IPS-15b (cell line): ENCODE results near the gene PTPRT.

Experiments used
- H3K27me3 ChIP-seq: one replicate; pipeline ENCODE4 v1.6.1; 2013; ENCODE audit warnings: low read length; ENCODE audit not compliant: control insufficient read depth, insufficient read depth
- H3K36me3 ChIP-seq: one replicate; pipeline ENCODE4 v1.6.1; 2013; ENCODE audit warnings: low read length; ENCODE audit not compliant: control insufficient read depth, insufficient read depth
- H3K4me1 ChIP-seq: one replicate; pipeline ENCODE4 v1.6.1; 2013; ENCODE audit warnings: mild to moderate bottlenecking, low read length; ENCODE audit not compliant: control insufficient read depth, insufficient read depth
- H3K4me3 ChIP-seq: one replicate; pipeline ENCODE4 v1.5.1; 2013; ENCODE audit warnings: low read depth, low read length
- H3K9ac ChIP-seq: one replicate; pipeline ENCODE4 v1.6.1; 2013; ENCODE audit warnings: low read depth, mild to moderate bottlenecking, low read length
- H3K9me3 ChIP-seq: one replicate; pipeline ENCODE4 v1.6.1; 2013; ENCODE audit warnings: mild to moderate bottlenecking, low read length; ENCODE audit not compliant: control insufficient read depth, insufficient read depth

PTPRT gene

DNA sequence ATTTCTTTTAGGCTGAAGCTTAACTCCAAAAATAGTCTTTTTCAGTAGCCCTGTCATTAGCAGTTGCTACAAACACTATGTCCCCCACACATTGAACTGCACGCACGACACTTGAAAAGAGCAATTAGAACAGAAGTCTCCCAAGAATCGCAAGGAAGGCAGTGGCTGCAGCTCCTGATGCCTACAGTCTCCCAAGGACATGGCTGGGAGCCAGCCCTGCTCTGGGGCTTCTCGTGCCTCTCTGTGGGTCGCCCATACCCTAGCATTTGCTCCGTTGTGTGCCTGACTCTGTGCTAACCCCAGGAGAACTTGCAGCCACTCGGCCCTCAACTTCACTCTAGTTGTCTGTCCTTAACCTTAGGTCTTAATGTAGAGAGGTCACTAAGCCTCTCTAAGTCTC is 454.2 kb downstream of the PTPRT start:
- no peak overlapping the region for H3K4me3 ChIP-seq
- no peak overlapping the region for H3K9ac ChIP-seq
- H3K27me3 ChIP-seq, result no peaks in the 10 kb centered on the region
- H3K36me3 ChIP-seq, result no peaks in the 10 kb centered on the region
- H3K4me1 ChIP-seq, result no peaks in the 10 kb centered on the region
- no peaks in the 10 kb centered on the region for H3K9me3 ChIP-seq

- Histone ChIP-seq H3K4me1 (no peaks in the 10 kb centered on the region), H3K27me3 (no peaks in the 10 kb centered on the region), H3K36me3 (no peaks in the 10 kb centered on the region), H3K9me3 (no peaks in the 10 kb centered on the region), H3K9ac (no peak overlapping the region), H3K4me3 (no peak overlapping the region)
These were observed 454.9 kb downstream of the PTPRT start for GRCh38 chr20:42734660-42735368.

- H3K36me3 ChIP-seq, result no peaks in the 10 kb centered on the region
- no peaks in the 10 kb centered on the region for H3K4me1 ChIP-seq
- no peak overlapping the region for H3K4me3 ChIP-seq
- H3K9me3 ChIP-seq, result no peaks in the 10 kb centered on the region
- H3K9ac ChIP-seq, result no peak overlapping the region
- no peaks in the 10 kb centered on the region for H3K27me3 ChIP-seq
These were observed 467.8 kb downstream of the PTPRT start for GRCh38 chr20:42721923-42722322.

- Histone ChIP-seq H3K9me3 (peaks cover 4% of the 10 kb centered on the region), H3K4me3 (no peak overlapping the region), H3K27me3 (no peaks in the 10 kb centered on the region), H3K36me3 (no peaks in the 10 kb centered on the region), H3K4me1 (no peaks in the 10 kb centered on the region), H3K9ac (no peak overlapping the region)
These were observed 475.2 kb downstream of the PTPRT start for GRCh38 chr20:42714298-42715141.

DNA sequence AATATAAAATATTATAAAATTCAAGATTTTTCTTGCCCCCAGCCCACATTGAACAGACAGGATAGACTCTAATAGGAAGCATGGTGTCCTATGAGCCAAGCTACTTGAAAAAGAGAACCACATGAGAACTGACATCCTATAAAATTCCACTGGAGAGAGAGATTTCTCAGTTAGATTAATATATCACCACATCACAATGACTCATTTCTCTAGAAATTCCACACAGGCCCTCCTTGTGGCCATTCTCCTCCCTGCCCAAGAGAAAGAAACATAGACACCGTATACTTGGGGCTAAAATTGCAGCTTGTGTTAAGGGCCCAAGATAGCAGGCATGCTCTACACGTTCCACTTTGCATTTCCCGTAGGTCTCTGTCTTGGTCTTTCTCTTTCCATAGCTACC is 481.4 kb downstream of the PTPRT start:
- Histone ChIP-seq H3K9me3 (peaks cover 4% of the 10 kb centered on the region), H3K4me1 (no peaks in the 10 kb centered on the region), H3K9ac (no peak overlapping the region), H3K36me3 (no peaks in the 10 kb centered on the region), H3K4me3 (no peak overlapping the region), H3K27me3 (no peaks in the 10 kb centered on the region)

- Histone ChIP-seq H3K9me3 (peaks cover 4% of the 10 kb centered on the region), H3K4me1 (no peaks in the 10 kb centered on the region), H3K9ac (no peak overlapping the region), H3K27me3 (no peaks in the 10 kb centered on the region), H3K36me3 (no peaks in the 10 kb centered on the region), H3K4me3 (no peak overlapping the region)
These were observed 482.9 kb downstream of the PTPRT start for GRCh38 chr20:42706759-42707158.

GRCh38 chr20:42705550-42705949 is 484.2 kb downstream of the PTPRT start:
- H3K4me1 ChIP-seq, result no peaks in the 10 kb centered on the region
- peaks cover 4% of the 10 kb centered on the region for H3K9me3 ChIP-seq
- H3K36me3 ChIP-seq, result no peaks in the 10 kb centered on the region
- no peaks in the 10 kb centered on the region for H3K27me3 ChIP-seq
- no peak overlapping the region for H3K9ac ChIP-seq
- no peak overlapping the region for H3K4me3 ChIP-seq

- Histone ChIP-seq H3K9me3 (no peaks in the 10 kb centered on the region), H3K4me3 (no peak overlapping the region), H3K9ac (no peak overlapping the region), H3K36me3 (no peaks in the 10 kb centered on the region), H3K4me1 (no peaks in the 10 kb centered on the region), H3K27me3 (no peaks in the 10 kb centered on the region)
These were observed 486.0 kb downstream of the PTPRT start for GRCh38 chr20:42703744-42704143.

DNA sequence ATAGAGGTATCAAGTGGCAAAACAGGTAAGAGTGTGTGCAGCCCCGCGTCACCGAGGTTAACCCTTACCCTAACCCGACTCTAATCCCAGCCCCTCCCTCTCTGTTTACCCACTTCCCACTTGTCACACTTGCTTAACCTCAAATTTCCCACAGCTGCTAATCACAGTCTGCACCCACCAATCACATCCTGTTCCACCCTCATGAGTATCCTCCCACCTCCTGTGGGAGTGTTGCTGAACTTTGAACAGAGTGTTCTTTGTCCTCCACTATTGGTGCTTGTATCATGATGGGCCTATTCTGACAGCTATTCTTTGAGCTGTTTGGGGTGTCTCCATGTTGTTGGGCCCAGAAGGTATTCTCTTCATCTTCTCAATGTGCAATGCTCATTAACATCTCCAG is 487.8 kb downstream of the PTPRT start:
- H3K4me3 ChIP-seq, result no peak overlapping the region
- H3K9me3 ChIP-seq, result no peaks in the 10 kb centered on the region
- no peak overlapping the region for H3K9ac ChIP-seq
- no peaks in the 10 kb centered on the region for H3K27me3 ChIP-seq
- H3K36me3 ChIP-seq, result no peaks in the 10 kb centered on the region
- H3K4me1 ChIP-seq, result no peaks in the 10 kb centered on the region

DNA sequence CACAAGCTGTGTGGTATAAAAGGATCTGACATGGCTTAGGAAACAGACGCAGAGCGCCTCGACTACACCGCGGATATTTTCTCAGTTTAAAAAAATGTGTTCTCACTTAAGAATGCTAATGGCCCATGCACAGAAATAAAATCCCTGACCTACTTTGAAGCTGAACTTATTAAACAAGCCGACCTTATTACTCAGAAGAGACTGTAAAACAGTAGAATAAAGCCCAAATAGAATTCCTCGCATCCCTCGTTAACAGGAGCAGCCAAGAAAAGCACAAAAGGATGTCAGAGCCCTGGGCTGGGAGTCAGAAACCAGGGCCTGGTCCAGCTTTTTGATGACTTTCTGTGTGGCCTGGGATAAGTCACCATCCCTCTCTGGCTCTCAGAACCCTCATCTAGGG is 489.3 kb downstream of the PTPRT start:
- H3K9me3 ChIP-seq, result no peaks in the 10 kb centered on the region
- no peak overlapping the region for H3K9ac ChIP-seq
- H3K4me3 ChIP-seq, result no peak overlapping the region
- H3K4me1 ChIP-seq, result no peaks in the 10 kb centered on the region
- H3K27me3 ChIP-seq, result no peaks in the 10 kb centered on the region
- H3K36me3 ChIP-seq, result no peaks in the 10 kb centered on the region

DNA sequence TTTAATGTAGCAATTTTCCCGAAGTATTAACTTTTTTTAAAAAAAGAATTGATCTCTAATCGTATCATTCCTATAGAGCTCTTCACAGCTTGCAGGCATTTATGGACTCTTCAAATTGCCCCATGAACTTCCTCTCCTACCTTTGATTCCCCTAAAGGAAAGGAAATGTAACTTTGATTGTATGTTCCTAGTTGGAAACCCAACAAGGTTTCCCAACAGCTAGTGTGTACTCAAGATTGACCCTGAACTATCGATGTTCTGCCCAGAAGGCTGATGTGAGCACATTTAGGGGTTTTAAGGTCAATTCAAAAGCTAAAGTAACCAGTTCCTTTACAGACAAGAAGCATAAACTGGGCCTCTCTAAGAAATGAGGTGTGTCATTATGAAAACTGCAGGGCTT is 491.7 kb downstream of the PTPRT start:
- Histone ChIP-seq H3K36me3 (no peaks in the 10 kb centered on the region), H3K27me3 (no peaks in the 10 kb centered on the region), H3K9ac (no peak overlapping the region), H3K9me3 (no peaks in the 10 kb centered on the region), H3K4me3 (no peak overlapping the region), H3K4me1 (no peaks in the 10 kb centered on the region)

DNA sequence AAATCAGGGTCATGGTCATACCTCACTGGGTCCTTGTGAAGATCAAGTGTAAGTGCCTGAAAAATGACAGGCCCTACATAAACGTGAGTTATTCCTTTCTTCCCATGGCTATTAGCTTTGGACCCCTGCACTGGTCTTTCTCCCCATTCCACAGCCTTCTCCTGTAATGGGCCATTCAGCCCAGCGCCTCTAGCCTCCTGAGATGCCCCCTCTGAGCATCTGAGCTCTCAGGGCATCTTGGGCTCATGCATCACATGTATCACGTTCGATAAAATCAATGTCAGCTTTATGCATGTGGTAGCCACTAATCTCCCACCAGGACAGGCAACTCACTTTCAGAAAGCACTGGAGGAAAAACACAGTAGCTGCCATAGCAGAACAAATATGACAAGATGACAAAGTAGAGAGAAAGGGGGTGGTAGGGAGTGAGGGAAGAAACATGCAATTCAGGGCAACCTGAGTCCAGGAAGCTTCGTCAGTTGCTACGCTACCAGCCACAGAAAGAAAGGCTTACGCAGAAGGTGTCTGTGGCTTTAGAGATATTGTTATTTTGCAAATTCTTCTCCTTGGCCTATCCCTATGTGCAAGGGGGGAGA is 498.8 kb downstream of the PTPRT start:
- Histone ChIP-seq H3K9ac (no peak overlapping the region), H3K4me3 (no peak overlapping the region), H3K36me3 (no peaks in the 10 kb centered on the region), H3K4me1 (no peaks in the 10 kb centered on the region), H3K27me3 (no peaks in the 10 kb centered on the region), H3K9me3 (no peaks in the 10 kb centered on the region)
